Bronchus fibroblast of lung (primary cell): ENCODE data around the gene HARS2. TPM values are rescaled to one million over a fixed set of nuclear protein-coding genes. Genes with fewer than 3 reads are reported as not detected.

Experiments used
- total RNA-seq: library from RNA; depleted of rRNA; stranded (reverse); fragments of >200 nt; gene quantifications from 2 replicates; pipeline ENCODE4 v1.2.3, GENCODE V29; 2015

HARS2 gene, protein sequence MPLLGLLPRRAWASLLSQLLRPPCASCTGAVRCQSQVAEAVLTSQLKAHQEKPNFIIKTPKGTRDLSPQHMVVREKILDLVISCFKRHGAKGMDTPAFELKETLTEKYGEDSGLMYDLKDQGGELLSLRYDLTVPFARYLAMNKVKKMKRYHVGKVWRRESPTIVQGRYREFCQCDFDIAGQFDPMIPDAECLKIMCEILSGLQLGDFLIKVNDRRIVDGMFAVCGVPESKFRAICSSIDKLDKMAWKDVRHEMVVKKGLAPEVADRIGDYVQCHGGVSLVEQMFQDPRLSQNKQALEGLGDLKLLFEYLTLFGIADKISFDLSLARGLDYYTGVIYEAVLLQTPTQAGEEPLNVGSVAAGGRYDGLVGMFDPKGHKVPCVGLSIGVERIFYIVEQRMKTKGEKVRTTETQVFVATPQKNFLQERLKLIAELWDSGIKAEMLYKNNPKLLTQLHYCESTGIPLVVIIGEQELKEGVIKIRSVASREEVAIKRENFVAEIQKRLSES
- 21.3 and 27.2 TPM in 2 replicates for total RNA-seq

GRCh38 chr5:140690941-140691924, at the start of gene HARS2, which contains the start of gene HARS1:
Gene HARS2 (plus strand): TSS chr5:140691455. CDS start chr5:140691649, 194 bp downstream.
Gene HARS1 (minus strand): TSS chr5:140691370. CDS start chr5:140691304, 66 bp downstream.

DNA sequence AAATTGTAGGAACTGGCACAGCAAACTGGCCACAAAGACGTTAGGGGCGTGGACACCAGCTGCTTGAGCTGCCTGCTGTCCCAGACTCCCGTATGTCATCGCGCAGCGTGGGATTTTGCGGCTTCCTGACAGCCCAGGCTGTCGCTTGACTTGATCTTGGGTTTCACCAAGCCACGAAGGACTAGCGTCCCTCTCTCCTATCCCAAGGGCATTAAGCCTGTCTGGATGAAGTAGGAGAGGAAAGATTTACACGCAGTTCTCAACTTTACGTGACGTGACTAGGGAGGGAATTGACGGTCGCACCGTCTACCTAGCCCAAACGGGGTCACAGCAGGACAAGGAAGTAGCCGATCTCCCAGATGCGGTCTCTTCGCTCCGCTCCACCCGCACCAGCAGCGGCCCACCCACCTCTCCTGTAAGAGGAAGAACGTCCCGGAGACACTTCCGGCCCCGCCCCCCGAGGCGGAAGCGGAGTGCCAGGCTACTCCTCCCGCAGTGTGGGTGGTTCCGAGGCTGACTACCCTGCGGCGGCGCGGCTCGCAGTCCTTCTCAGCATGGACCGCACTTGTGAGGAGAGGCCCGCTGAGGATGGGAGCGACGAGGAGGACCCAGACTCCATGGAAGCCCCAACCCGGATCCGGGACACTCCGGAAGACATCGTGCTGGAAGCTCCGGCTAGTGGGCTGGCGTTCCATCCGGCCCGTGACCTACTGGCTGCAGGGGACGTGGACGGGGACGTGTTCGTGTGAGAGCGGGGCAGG, 26.7 kb upstream of the HARS2 start, which contains the start of gene WDR55:
WDR55 (plus strand) TSS at position 546 of the 761 bp plus-strand sequence; CDS start at position 555, 9 bp downstream.

DNA sequence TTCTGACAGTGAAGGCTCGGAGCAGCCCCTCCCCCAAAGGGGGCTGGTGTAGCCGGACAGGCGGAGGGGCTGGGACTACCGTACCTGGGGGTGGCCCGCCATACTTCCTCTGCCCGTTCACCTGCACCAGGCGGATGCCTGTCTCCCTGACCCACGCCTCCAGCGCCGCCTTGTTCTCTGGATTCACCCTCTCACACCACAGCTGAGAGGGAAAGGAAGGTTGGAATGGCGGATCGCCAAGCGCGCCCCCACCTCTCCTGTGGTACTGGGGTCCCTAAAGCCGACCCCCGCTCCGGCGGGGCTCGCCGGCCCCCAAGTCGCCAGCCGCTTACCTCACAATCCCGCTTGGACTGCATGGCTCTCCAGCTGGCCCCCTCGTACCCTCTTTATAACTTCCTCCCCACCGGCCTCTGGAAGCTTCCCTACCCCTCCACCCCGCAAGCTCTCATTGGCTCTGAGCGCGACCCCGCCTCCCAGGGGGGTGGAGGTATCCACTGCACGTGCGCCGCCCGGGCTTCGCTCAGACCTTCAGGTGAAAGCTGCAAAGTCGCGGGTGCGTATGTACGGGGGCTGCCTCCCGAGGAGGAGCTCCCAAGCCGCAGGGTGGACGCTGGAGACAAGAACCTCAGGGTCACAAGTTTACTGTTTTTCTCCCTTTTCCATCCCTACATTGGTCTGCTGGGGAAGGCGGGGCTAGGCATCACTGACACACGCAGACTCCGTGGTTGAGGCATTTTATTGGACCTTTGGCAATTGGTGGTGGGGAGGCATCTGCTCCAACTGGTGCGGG, 17.9 kb upstream of the HARS2 start, which contains the start of gene DND1:
DND1 (minus strand) TSS at position 390 of the 790 bp plus-strand sequence; CDS start at position 356, 34 bp downstream.

GRCh38 chr5:140700177-140701144, 9.2 kb downstream of the HARS2 start, which contains the start of gene ZMAT2:
Gene ZMAT2 (plus strand): TSS chr5:140700447. CDS start chr5:140700461, 14 bp downstream.

Other genes starting within 250 kb of the HARS2 start
- gene EIF4EBP3, start 143.8 kb upstream of the HARS2 start, total RNA-seq = 1.7 and 3.9 TPM in 2 replicates
- gene SRA1, start 134.0 kb upstream of the HARS2 start, total RNA-seq = 50.7 and 58.3 TPM in 2 replicates
- 8.2 and 10.9 TPM in 2 replicates for gene APBB3, start 126.9 kb upstream of the HARS2 start, total RNA-seq
- 34.9 and 38.8 TPM in 2 replicates for gene SLC35A4, start 126.6 kb upstream of the HARS2 start, total RNA-seq
- gene CD14, start 58.3 kb upstream of the HARS2 start, total RNA-seq = 0.17 TPM in 1 of 2 replicates, not detected in the other
- 10.6 and 14.6 TPM in 2 replicates for gene TMCO6, start 52.0 kb upstream of the HARS2 start, total RNA-seq
- gene NDUFA2, start 43.8 kb upstream of the HARS2 start, total RNA-seq = 60.2 and 73.4 TPM in 2 replicates
- gene IK, start 43.6 kb upstream of the HARS2 start, total RNA-seq = 58.7 and 73.3 TPM in 2 replicates
- 15.9 and 17.0 TPM in 2 replicates for gene WDR55, start 26.6 kb upstream of the HARS2 start, total RNA-seq
- 0.15 and 0.67 TPM in 2 replicates for gene DND1, start 17.9 kb upstream of the HARS2 start, total RNA-seq
- gene HARS1, start 85 bp upstream of the HARS2 start, total RNA-seq = 70.8 and 73.6 TPM in 2 replicates
- gene ZMAT2, start 9.0 kb downstream of the HARS2 start, total RNA-seq = 16.5 and 25.6 TPM in 2 replicates
- gene PCDHA1, start 94.7 kb downstream of the HARS2 start, total RNA-seq = not detected in 2 replicates
- gene PCDHA2, start 103.4 kb downstream of the HARS2 start, total RNA-seq = not detected in 2 replicates
- gene PCDHA3, start 109.6 kb downstream of the HARS2 start, total RNA-seq = under 0.01 TPM in 1 of 2 replicates, not detected in the other
- gene PCDHA4, start 115.6 kb downstream of the HARS2 start, total RNA-seq = under 0.01 TPM in 2 replicates
- gene PCDHA5, start 130.2 kb downstream of the HARS2 start, total RNA-seq = not detected in 2 replicates
- gene PCDHA6, start 136.5 kb downstream of the HARS2 start, total RNA-seq = 0.15 TPM in 1 of 2 replicates, not detected in the other
- gene PCDHA7, start 142.8 kb downstream of the HARS2 start, total RNA-seq = 0.15 TPM in 1 of 2 replicates, not detected in the other
- not detected in 2 replicates for gene PCDHA8, start 149.7 kb downstream of the HARS2 start, total RNA-seq
- not detected in 2 replicates for gene PCDHA9, start 156.9 kb downstream of the HARS2 start, total RNA-seq
- not detected in 2 replicates for gene PCDHA10, start 164.4 kb downstream of the HARS2 start, total RNA-seq
- gene PCDHA11, start 177.5 kb downstream of the HARS2 start, total RNA-seq = not detected in 2 replicates
- not detected in 2 replicates for gene PCDHA12, start 183.9 kb downstream of the HARS2 start, total RNA-seq
- gene PCDHA13, start 190.7 kb downstream of the HARS2 start, total RNA-seq = not detected in 2 replicates
- gene PCDHAC1, start 234.8 kb downstream of the HARS2 start, total RNA-seq = not detected in 2 replicates